ENCODE measurements around the gene ASCL1. TPM values are rescaled to one million over a fixed set of nuclear protein-coding genes. Genes with fewer than 3 reads are reported as not detected.
A peak's percentile ranks its signal among the peaks of the same experiment; 100 is the strongest.

The ASCL1 gene
- polyA plus RNA-seq, 6 donors from 2014 or later, result not detected

GRCh38 chr12:102966200-102966863 is 8.9 kb downstream of the ASCL1 start:
- DNase-seq (no peak), ATAC-seq (ENCODE audit: low read depth in 2 of 2) (no peak)
- Mint-ChIP-seq H3K36me3 (peaks cover 5 to 13% of the 10 kb centered on the region in 2 donors), H3K4me1 (peaks cover 15 to 29% (median 16%) of the 10 kb centered on the region in 3 donors), H3K27me3 (peaks cover 78 to 88% (median 87%) of the 10 kb centered on the region in 3 donors), H3K27ac (peak overlapping the region in 1 of 6 donors; percentile 60), H3K9me3 (peaks cover 11 to 36% (median 21%) of the 10 kb centered on the region in 7 donors), H3K4me3 (peak overlapping the region in 3 of 8 donors; percentile 13 to 61 (median 51))

DNA sequence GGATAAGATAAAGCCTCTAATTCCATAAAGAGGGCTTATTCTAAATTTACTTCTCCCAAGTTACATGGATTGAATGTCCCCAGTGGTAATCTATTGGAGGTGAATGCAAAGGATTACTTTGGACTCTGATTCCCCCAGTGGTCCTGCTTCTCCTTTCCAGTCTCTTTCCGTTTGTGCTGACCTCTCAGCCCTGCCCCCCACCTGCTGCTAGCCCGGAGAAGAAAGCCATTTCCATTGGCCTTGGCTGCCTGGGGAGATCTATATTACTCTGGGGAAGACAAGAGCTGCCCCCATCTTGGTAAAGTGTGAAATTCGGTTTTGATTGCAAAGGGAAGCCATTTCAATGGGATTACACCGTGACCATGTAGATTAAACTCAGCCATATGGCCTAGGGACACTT is 13.3 kb downstream of the ASCL1 start:
- H3K4me1 Mint-ChIP-seq, result peaks cover 0 to 3% (median 2%) of the 10 kb centered on the region in 3 donors
- ATAC-seq (ENCODE audit: low read depth in 2 of 2), result no peak
- no peak for DNase-seq
- H3K27ac Mint-ChIP-seq, result no peak overlapping the region
- peaks cover 0 to 5% of the 10 kb centered on the region in 2 donors for H3K36me3 Mint-ChIP-seq
- H3K27me3 Mint-ChIP-seq, result peaks cover 58 to 71% (median 67%) of the 10 kb centered on the region in 3 donors
- no peak overlapping the region for H3K4me3 Mint-ChIP-seq
- H3K9me3 Mint-ChIP-seq, result peaks cover 0 to 7% (median 0%) of the 10 kb centered on the region in 7 donors

DNA sequence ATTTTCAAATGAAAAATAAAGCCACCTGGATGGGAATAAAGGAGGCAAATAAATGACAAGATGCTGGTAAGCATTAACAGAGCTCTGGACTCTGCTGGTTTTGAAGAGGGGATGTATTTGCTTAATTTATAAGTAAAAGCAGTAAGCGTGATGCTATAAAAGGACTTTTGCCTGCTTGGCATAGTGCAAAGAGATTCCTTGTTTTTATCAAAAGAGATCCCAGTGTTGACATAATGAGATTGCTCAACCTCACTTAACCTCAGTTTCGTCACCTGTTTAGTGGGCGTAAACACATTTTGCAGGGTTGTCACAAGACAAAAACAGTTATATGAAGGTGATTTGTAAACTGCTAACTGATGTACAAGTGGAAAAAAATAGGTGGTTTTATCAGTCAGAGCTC is 13.8 kb downstream of the ASCL1 start:
- peaks cover 0 to 7% (median 0%) of the 10 kb centered on the region in 7 donors for H3K9me3 Mint-ChIP-seq
- no peak overlapping the region for H3K4me3 Mint-ChIP-seq
- DNase-seq (no peak), ATAC-seq (ENCODE audit: low read depth in 2 of 2) (no peak)
- no peaks in the 10 kb centered on the region for H3K4me1 Mint-ChIP-seq
- H3K27me3 Mint-ChIP-seq, result peaks cover 56 to 71% (median 68%) of the 10 kb centered on the region in 3 donors
- peaks cover 0 to 5% of the 10 kb centered on the region in 2 donors for H3K36me3 Mint-ChIP-seq
- H3K27ac Mint-ChIP-seq, result no peak overlapping the region

DNA sequence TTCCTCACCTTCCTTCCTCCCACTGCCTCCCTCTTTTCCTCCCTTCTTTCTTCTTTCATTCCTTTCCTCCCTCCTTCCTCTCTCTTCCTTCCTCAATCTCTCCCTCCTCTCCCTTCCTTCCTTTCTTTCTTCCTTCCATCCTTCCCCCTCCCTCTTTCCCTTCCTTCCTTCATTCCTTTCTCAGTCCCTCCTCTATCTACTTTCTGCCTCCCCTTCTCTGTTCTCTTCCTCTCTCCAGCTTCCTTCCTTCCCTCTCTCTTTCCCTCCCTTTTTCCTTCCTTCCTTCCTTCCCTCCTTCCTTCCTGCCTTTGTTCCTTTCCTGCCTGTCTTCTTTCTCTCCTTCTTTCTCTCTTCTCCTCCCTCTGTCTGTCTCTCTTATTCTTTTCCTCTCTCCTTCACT is 16.1 kb downstream of the ASCL1 start:
- ATAC-seq (ENCODE audit: low read depth in 2 of 2) (no peak), DNase-seq (no peak)
- Mint-ChIP-seq H3K36me3 (no peaks in the 10 kb centered on the region), H3K27me3 (peaks cover 36 to 50% (median 45%) of the 10 kb centered on the region in 3 donors), H3K9me3 (peaks cover 0 to 7% (median 0%) of the 10 kb centered on the region in 7 donors), H3K4me1 (no peaks in the 10 kb centered on the region), H3K27ac (peak overlapping the region in 1 of 6 donors; percentile 18), H3K4me3 (no peak overlapping the region)

- Mint-ChIP-seq H3K36me3 (no peaks in the 10 kb centered on the region), H3K27me3 (peaks cover 24 to 36% (median 26%) of the 10 kb centered on the region in 3 donors), H3K4me3 (no peak overlapping the region), H3K4me1 (no peaks in the 10 kb centered on the region), H3K9me3 (peaks cover 0 to 7% (median 0%) of the 10 kb centered on the region in 7 donors), H3K27ac (no peak overlapping the region)
- no peak for ATAC-seq (ENCODE audit: low read depth in 2 of 2)
- DNase-seq, result no peak
Measured at GRCh38 chr12:102976609-102977280, 19.3 kb downstream of the ASCL1 start.

GRCh38 chr12:102977945-102978706 is 20.7 kb downstream of the ASCL1 start:
- peaks cover 0 to 7% (median 0%) of the 10 kb centered on the region in 7 donors for H3K9me3 Mint-ChIP-seq
- H3K27ac Mint-ChIP-seq, result no peak overlapping the region
- no peaks in the 10 kb centered on the region for H3K36me3 Mint-ChIP-seq
- no peak for ATAC-seq (ENCODE audit: low read depth in 2 of 2)
- DNase-seq, result no peak
- H3K4me3 Mint-ChIP-seq, result no peak overlapping the region
- peaks cover 19 to 42% (median 27%) of the 10 kb centered on the region in 3 donors for H3K27me3 Mint-ChIP-seq
- H3K4me1 Mint-ChIP-seq, result no peaks in the 10 kb centered on the region

GRCh38 chr12:102980350-102980749 is 22.9 kb downstream of the ASCL1 start:
- ATAC-seq (ENCODE audit: low read depth in 2 of 2) (no peak), DNase-seq (no peak)
- H3K4me1 Mint-ChIP-seq, result no peaks in the 10 kb centered on the region
- no peak overlapping the region for H3K4me3 Mint-ChIP-seq
- H3K27me3 Mint-ChIP-seq, result peaks cover 31 to 43% (median 31%) of the 10 kb centered on the region in 3 donors
- H3K27ac Mint-ChIP-seq, result no peak overlapping the region
- H3K9me3 Mint-ChIP-seq, result no peaks in the 10 kb centered on the region
- no peaks in the 10 kb centered on the region for H3K36me3 Mint-ChIP-seq

DNA sequence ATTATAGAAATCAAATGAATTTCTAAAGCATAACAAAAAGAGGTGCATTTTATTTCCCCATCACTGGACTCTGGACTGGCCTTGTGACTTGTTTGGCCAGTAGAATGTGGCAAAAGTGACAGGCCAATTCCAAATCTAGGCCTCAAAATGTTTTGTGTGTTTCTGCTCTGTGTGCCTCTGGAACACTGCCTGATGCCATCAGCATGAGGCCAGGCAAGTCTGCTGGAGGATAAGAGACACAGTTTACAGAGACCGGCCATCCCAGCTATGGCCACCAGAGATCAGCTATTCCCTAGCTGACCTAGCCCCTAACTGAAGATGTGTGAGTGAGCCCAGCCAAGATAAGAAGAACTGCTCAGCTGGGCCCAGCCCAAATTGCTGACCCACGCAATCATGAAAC is 32.9 kb downstream of the ASCL1 start:
- Mint-ChIP-seq H3K4me3 (no peak overlapping the region), H3K36me3 (no peaks in the 10 kb centered on the region), H3K27me3 (peaks cover 0 to 19% (median 0%) of the 10 kb centered on the region in 3 donors), H3K4me1 (no peaks in the 10 kb centered on the region), H3K9me3 (peaks cover 0 to 11% (median 2%) of the 10 kb centered on the region in 7 donors), H3K27ac (no peak overlapping the region)
- no peak for DNase-seq
- ATAC-seq (ENCODE audit: low read depth in 2 of 2), result no peak

DNA sequence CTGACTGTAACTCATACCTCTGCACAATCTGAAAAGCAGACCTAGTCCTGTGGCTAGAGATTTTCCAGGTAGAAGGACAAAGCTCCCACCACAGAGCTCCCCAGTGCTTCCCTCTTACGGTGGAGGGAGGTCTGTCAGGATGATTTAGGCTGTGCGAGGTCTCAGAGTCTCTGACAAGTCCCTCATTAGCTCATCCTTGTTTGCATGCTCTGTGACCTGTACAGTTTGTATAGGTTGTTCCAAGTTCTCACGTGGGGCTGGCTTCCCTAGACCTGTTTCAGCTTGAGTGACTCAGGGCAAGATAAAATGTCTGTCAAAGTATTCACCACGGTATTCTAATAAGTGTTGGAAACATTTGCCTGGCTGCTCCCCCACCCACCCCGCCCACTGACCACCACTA is 34.8 kb downstream of the ASCL1 start:
- Mint-ChIP-seq H3K4me1 (no peaks in the 10 kb centered on the region), H3K27ac (no peak overlapping the region), H3K36me3 (no peaks in the 10 kb centered on the region), H3K4me3 (peak overlapping the region in 1 of 8 donors; percentile 40), H3K9me3 (peaks cover 0 to 16% (median 7%) of the 10 kb centered on the region in 7 donors), H3K27me3 (peaks cover 0 to 19% (median 0%) of the 10 kb centered on the region in 3 donors)
- DNase-seq, result no peak
- ATAC-seq (ENCODE audit: low read depth in 2 of 2), result no peak

DNA sequence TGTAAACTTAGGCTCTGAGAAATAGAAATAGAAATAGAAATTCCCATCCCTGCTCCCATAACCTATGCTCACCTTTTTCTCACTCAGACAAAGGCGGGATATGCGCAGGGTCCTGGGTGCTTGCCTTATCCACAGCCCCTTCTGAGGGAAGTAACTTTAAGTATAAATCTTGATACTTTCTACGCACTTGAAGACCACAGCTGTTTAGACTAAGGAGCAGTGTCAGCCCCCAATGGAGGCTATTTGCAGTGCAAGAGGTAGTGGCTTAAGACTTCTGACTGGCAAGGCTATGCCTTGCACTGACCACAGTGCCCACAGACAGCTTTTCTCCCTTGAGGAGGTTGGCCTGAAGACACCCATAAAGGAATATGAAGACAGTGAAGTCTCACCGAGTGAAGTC is 35.2 kb downstream of the ASCL1 start:
- H3K4me1 Mint-ChIP-seq, result no peaks in the 10 kb centered on the region
- peaks cover 0 to 20% (median 7%) of the 10 kb centered on the region in 7 donors for H3K9me3 Mint-ChIP-seq
- no peak overlapping the region for H3K4me3 Mint-ChIP-seq
- no peak for ATAC-seq (ENCODE audit: low read depth in 2 of 2)
- DNase-seq, result no peak
- H3K36me3 Mint-ChIP-seq, result no peaks in the 10 kb centered on the region
- H3K27ac Mint-ChIP-seq, result no peak overlapping the region
- H3K27me3 Mint-ChIP-seq, result peaks cover 0 to 19% (median 0%) of the 10 kb centered on the region in 3 donors

- H3K27me3 Mint-ChIP-seq, result peaks cover 0 to 19% (median 1%) of the 10 kb centered on the region in 3 donors
- H3K9me3 Mint-ChIP-seq, result peaks cover 1 to 25% (median 11%) of the 10 kb centered on the region in 7 donors
- H3K4me1 Mint-ChIP-seq, result no peaks in the 10 kb centered on the region
- H3K27ac Mint-ChIP-seq, result no peak overlapping the region
- no peak overlapping the region for H3K4me3 Mint-ChIP-seq
- peaks cover 0 to 3% of the 10 kb centered on the region in 2 donors for H3K36me3 Mint-ChIP-seq
- no peak for DNase-seq
- ATAC-seq (ENCODE audit: low read depth in 2 of 2), result no peak
Measured at GRCh38 chr12:102993537-102993936, 36.1 kb downstream of the ASCL1 start.

DNA sequence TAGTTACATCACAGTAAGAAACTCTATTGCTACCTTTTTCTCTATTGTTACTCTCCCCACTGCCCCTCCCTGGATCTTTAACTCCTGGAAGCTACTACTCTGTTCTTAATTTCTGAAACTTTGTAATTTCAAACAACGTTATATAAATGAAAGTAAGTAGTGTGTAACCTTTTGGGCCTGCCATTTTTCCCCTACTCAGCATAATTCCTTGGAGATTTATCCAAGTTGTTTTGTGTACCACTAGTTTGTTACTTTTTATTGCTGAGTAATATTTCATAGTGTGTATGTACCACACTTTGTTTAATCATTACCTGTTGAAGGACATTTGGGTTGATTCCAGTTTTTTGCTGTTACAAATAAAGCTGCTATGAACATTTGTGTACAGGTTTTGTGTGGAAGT is 37.9 kb downstream of the ASCL1 start:
- peaks cover 4 to 6% of the 10 kb centered on the region in 2 donors for H3K36me3 Mint-ChIP-seq
- no peak overlapping the region for H3K27ac Mint-ChIP-seq
- ATAC-seq (ENCODE audit: low read depth in 2 of 2), result no peak
- H3K4me1 Mint-ChIP-seq, result no peaks in the 10 kb centered on the region
- H3K27me3 Mint-ChIP-seq, result peaks cover 0 to 7% (median 6%) of the 10 kb centered on the region in 3 donors
- peaks cover 6 to 33% (median 18%) of the 10 kb centered on the region in 7 donors for H3K9me3 Mint-ChIP-seq
- no peak for DNase-seq
- no peak overlapping the region for H3K4me3 Mint-ChIP-seq

All from naive B cell (primary cell).